Activated naive CD4-positive, alpha-beta T cell (primary cell): Measurements from ENCODE around the gene POMP.
"Not testable (repeated sequence)": the region's sequence is repeated elsewhere in the genome, so short reads cannot be mapped to it uniquely, and the experiment has no call there.

Experiments
- DNase-seq, 4 experiments: peaks; one replicate each; lab custom pipeline; 2025; lab: John Stamatoyannopoulos, UW

POMP gene

GRCh38 chr13:28637714-28638355 lies 21.1 kb upstream of the POMP start:
- DNase-seq: no peak

DNA sequence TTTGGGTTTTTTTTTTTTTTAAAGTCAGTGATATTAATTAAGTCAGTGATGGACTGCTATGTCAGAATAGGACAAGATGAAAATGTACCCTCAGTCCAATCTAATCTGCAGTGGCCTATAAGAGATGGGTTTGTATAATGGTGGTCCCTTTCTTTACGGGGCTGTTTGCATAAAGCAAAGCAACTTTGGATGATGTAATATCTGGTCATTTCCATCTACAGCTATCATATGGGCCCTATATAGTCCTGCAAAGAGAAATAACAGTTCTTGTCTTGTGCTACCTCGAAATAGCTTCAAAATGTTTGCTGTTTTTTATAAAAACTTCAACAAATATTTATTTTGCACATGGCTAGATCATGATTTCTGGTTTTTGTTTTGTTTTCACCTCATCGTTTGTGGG lies 20.2 kb upstream of the POMP start:
- DNase-seq: no peak

- no peak for DNase-seq
Measured at GRCh38 chr13:28640861-28641599, 17.9 kb upstream of the POMP start.

GRCh38 chr13:28641600-28641926 lies 17.4 kb upstream of the POMP start:
- DNase-seq: no peak

DNA sequence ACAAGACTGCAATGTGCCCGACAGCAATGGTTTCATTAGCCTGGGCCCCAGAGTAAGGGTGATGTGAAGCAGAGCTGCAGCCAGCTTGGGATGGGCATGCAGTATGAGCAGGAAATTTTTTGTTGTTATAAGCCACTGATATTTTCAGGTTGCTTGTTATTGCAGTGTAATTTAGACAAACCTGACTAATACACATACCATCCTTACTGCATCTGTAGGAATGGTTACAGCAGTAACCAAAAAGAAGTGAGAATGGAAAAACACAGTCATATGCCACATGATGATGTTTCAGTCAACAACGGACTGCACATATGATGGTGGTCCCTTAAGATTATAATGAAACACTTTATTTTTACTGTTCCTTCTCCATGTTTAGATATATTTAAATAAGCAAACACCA lies 8.6 kb upstream of the POMP start:
- DNase-seq: no peak

GRCh38 chr13:28651810-28652401 lies 7.0 kb upstream of the POMP start:
- DNase-seq: no peak

DNA sequence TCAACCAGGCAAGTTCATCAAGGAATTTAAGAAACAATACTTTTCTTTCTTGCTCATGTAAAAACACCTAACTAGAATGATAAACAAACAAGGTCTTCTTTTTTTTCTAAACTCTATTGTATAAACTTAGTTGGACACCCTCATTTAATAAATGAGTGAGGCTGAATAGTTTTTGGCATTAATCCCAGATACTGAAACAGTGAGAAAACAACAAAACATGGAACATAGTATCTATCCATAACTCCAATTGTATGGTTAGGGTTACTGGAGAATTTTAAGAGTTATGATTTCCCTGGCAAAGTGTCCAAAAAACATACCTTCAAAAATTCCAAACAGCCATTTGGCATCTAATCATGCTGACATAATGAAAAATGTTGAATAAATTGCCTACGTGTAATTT lies 5.8 kb upstream of the POMP start:
- DNase-seq: no peak

- DNase-seq: no peak
Measured at GRCh38 chr13:28654276-28654675, 4.7 kb upstream of the POMP start.

DNA sequence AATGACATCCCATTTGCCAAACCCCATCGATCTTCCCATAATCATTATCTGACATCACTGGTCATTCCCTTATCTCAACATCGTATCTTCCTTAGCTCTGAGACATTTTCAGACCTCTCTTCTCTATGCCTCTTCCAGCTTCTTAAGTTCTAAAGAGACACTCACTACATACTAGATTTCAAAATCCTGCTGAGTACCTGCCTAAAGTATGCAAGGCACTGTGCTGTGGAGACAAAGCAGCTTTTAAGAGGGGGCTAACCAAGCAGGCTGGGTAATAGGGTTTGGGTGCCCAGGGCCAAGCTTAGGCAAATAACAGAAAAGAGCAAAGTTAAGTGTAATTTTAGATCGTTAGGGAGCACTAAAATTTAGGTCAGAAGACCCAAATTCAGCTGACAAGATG lies 3.4 kb upstream of the POMP start:
- no peak for DNase-seq

- DNase-seq: no peak
Measured at GRCh38 chr13:28657784-28658538, 969 bp upstream of the POMP start.

DNA sequence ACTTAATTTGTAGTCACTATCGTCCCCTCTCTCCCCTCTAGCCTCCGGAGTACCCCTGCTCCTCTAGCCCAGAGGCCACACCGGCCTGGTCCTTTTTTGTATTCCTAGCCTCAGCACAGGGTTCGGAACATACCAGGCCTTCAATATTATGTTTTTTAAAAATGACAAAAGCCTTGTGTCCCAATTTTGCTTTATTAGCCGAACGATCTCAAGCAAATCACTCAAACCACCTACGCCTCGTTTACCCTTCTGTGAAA lies 463 bp upstream of the POMP start:
- no peak for DNase-seq

- no peak for DNase-seq
Measured at GRCh38 chr13:28659621-28659970, 666 bp downstream of the POMP start.

- DNase-seq: no peak
Measured at GRCh38 chr13:28666897-28667488, 8.1 kb downstream of the POMP start.

DNA sequence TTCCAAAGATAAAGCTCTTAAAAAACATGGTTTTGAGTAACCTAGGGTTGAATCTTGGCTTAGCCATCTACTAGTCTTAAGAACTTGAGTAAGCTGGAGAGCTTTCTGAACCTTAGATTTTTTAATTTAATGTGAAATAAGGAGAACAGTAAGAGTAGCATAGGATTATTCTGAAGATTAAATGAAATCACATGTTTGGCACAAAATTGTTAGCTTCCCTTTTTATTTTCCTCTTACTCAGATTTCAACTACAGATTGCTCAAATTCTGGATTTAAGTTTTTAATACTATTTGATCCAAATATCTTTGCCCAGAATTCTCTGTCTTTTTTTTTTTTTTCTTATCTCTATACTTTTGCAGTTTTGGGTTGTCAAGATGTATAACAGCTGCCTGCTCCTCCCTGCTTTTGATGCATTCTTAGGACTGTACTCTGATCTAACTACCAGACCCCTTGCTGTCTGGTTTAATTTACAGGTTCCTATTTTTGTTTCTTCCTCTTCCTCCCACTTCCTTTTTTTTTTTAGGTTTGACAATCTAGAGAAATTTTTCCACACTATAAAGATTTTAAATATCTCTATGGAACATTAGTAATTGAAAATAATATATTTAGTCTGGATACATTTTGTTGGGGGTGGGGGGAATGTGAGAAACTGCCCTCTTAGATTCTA lies 12.3 kb downstream of the POMP start:
- no peak for DNase-seq

GRCh38 chr13:28678809-28679208 lies 19.9 kb downstream of the POMP start:
- DNase-seq: no peak

DNA sequence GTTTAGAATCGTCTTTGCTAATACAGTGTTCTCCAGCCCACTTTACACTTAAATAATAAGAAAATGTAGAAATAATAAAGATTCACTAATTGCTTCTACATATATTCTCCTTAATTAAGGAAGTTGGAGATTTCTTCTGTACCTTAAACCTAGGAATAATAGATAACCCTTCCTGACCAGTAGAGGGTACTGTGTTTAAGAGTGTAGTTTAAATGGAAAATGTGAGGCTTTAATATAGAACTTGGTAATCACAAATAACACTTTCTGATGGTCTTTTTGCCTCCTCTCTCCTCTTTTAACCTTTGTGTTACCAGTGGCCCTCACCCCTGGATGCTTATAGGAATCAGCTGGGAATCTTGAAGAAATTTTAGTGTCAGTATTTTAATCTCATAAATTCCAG lies 20.7 kb downstream of the POMP start:
- no peak for DNase-seq

GRCh38 chr13:28680541-28680940 lies 21.6 kb downstream of the POMP start:
- no peak for DNase-seq

- DNase-seq: not testable (repeated sequence)
Measured at GRCh38 chr13:28683169-28683568, 24.2 kb downstream of the POMP start.

- DNase-seq: no peak
Measured at GRCh38 chr13:28684257-28684656, 25.3 kb downstream of the POMP start.

- DNase-seq: no peak
Measured at GRCh38 chr13:28685114-28685513, 26.2 kb downstream of the POMP start.

GRCh38 chr13:28685892-28686291 lies 27.0 kb downstream of the POMP start:
- DNase-seq: no peak
